Esophagus muscularis mucosa (tissue), 4 donors: ENCODE measurements around the gene KCNK17. TPM values are rescaled to one million over a fixed set of nuclear protein-coding genes. Genes with fewer than 3 reads are reported as not detected.

Source experiments
- DNase-seq: peaks from one replicate; pipeline ENCODE4 v3.0.0-alpha.2; 2017; ENCODE audit errors: extremely low spot score
- H3K27ac ChIP-seq, 4 donors: fragments of 200-600 bp; sonication (generic); replicated peaks in 1 of 4; 1 replicate in 3 of 4; 2 replicates in 1 of 4; pipeline ENCODE4 v1.5.1; 2016 to 2019; ENCODE audit warnings: mild to moderate bottlenecking in 1 of 4
- H3K27me3 ChIP-seq, 4 donors: fragments of 200-600 bp; sonication (generic); one replicate each; pipeline versions ENCODE4 v1.5.1 to v1.6.0; 2016 to 2019
- H3K36me3 ChIP-seq, 4 donors: fragments of 200-600 bp; sonication (generic); one replicate each; pipeline ENCODE4 v1.5.1; 2016 to 2019
- H3K4me1 ChIP-seq, 4 donors: fragments of 200-600 bp; sonication (generic); one replicate each; pipeline ENCODE4 v1.5.1; 2016 to 2019
- H3K4me3 ChIP-seq, 4 donors: fragments of 200-600 bp; sonication (generic); 1 replicate in 2 of 4; 2 replicates in 2 of 4; pipeline ENCODE4 v1.5.1; 2016 to 2019; ENCODE audit warnings: mild to moderate bottlenecking in 4 of 4, moderate library complexity in 1 of 4
- H3K9me3 ChIP-seq, 4 donors: fragments of 200-600 bp; sonication (generic); 1 replicate in 3 of 4; 2 replicates in 1 of 4; pipeline ENCODE4 v1.5.1; 2016 to 2019
- CTCF ChIP-seq, 3 experiments: fragments of 200-600 bp in 2 of 3; fragments of 450-650 bp in 1 of 3; sonication (generic) in 2 of 3; IDR thresholded peaks; one replicate each; pipeline ENCODE4 v1.5.1; 2017 to 2019; ENCODE audit warnings: antibody characterized with exemption in 3 of 3, mild to moderate bottlenecking in 2 of 3, moderate library complexity in 1 of 3
- EP300 ChIP-seq: sonication (generic); formaldehyde crosslinking; IDR thresholded peaks from one replicate; pipeline ENCODE4 v1.6.1; 2017; ENCODE audit warnings: antibody characterized with exemption
- POLR2A ChIP-seq: fragments of 450-650 bp; IDR thresholded peaks from one replicate; pipeline ENCODE4 v1.6.1; 2017; ENCODE audit warnings: antibody characterized with exemption, moderate library complexity, mild to moderate bottlenecking, low read depth
- POLR2AphosphoS5 ChIP-seq, 2 donors: sonication (generic); formaldehyde crosslinking; IDR thresholded peaks; one replicate each; pipeline ENCODE4 v1.6.1; 2017; ENCODE audit warnings: antibody characterized with exemption in 2 of 2
- WGBS: methylation state at CpG from one replicate; pipeline ENCODE4 v1.1.5; 2018; 5-methylcytosine and 5-hydroxymethylcytosine counted together
- intact Hi-C: fragments of 100-400 bp; cut with DNase I; formaldehyde crosslinking; loops from one replicate; pipeline ENCODE4 v1.15.1; 2023
- total RNA-seq, 4 donors: library from RNA; depleted of rRNA; stranded (reverse); fragments of >200 nt; gene quantifications; one replicate each; pipeline versions ENCODE4 v1.1.0 to v1.2.1, GENCODE V29; 2016

KCNK17 gene
- total RNA-seq, 4 donors from 2014 or later: 0.17 TPM; not detected in 3

GRCh38 chr6:39343396-39343870 lies 29.2 kb upstream of the KCNK17 start:
- no peak for DNase-seq
- no peak for TF ChIP-seq POLR2A
- TF ChIP-seq POLR2AphosphoS5 (IDR thresholded peaks at IDR 0.05): no peak
- no peak for TF ChIP-seq CTCF (IDR thresholded peaks at IDR 0.05)
- TF ChIP-seq EP300: no peak
- Histone ChIP-seq H3K36me3 (no peaks in the 10 kb centered on the region), H3K27me3 (no peaks in the 10 kb centered on the region), H3K27ac (no peak overlapping the region), H3K4me1 (peaks cover 10 to 35% (median 22%) of the 10 kb centered on the region in 4 donors), H3K9me3 (no peaks in the 10 kb centered on the region), H3K4me3 (no peak overlapping the region)
- 85% methylated on average over 8 of the region's 9 CpGs for WGBS
- intact Hi-C loops: loop anchor here (10.0 kb wide), 1 partner anchor 1681 kb away; no protein-coding TSS in a partner anchor

- Histone ChIP-seq H3K4me3 (no peak overlapping the region), H3K36me3 (no peaks in the 10 kb centered on the region), H3K4me1 (peaks cover 10 to 36% (median 22%) of the 10 kb centered on the region in 4 donors), H3K27ac (no peak overlapping the region), H3K9me3 (no peaks in the 10 kb centered on the region), H3K27me3 (no peaks in the 10 kb centered on the region)
- TF ChIP-seq CTCF (IDR thresholded peaks at IDR 0.05) (no peak), POLR2A (no peak), POLR2AphosphoS5 (IDR thresholded peaks at IDR 0.05) (no peak)
- intact Hi-C loops: loop anchor here (10.0 kb wide), 1 partner anchor 1682 kb away; no protein-coding TSS in a partner anchor
- 70% methylated on average over 14 of the region's 14 CpGs for WGBS
- no peak for DNase-seq
Observed at GRCh38 chr6:39342692-39343395, 28.6 kb upstream of the KCNK17 start.

- Histone ChIP-seq H3K4me1 (peaks cover 10 to 36% (median 22%) of the 10 kb centered on the region in 4 donors), H3K27me3 (no peaks in the 10 kb centered on the region), H3K27ac (no peak overlapping the region), H3K36me3 (no peaks in the 10 kb centered on the region), H3K9me3 (no peaks in the 10 kb centered on the region), H3K4me3 (no peak overlapping the region)
- TF ChIP-seq EP300: no peak
- TF ChIP-seq POLR2AphosphoS5 (IDR thresholded peaks at IDR 0.05): no peak
- no peak for TF ChIP-seq CTCF (IDR thresholded peaks at IDR 0.05)
- no peak for TF ChIP-seq POLR2A
- intact Hi-C loops: loop anchor here (10.0 kb wide), 1 partner anchor 1683 kb away; no protein-coding TSS in a partner anchor
- no peak for DNase-seq
- WGBS: 87% methylated on average over 5 of the region's 5 CpGs
Observed at GRCh38 chr6:39341937-39342336, 27.7 kb upstream of the KCNK17 start.

DNA sequence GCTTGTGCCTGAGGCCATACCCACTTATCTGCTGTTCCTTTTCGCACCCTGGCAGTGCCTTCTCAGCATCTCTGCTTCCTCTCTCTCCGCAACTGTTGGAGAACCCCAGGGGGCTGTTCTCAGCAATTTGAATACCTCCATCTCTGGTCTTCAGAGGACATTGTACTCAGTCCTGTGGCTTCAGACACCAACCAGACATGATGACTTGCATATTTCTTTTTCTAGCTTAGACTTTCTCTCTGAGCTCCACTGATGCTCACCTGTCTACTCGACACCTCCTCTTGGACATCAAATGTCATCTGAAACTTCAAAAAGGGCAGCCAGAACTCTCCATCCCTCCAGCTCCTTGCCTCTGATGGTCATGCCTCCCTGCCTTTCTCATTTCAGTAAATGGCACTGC lies 27.1 kb upstream of the KCNK17 start:
- Histone ChIP-seq H3K4me1 (peaks cover 10 to 36% (median 22%) of the 10 kb centered on the region in 4 donors), H3K36me3 (no peaks in the 10 kb centered on the region), H3K27ac (no peak overlapping the region), H3K27me3 (no peaks in the 10 kb centered on the region), H3K9me3 (no peaks in the 10 kb centered on the region), H3K4me3 (no peak overlapping the region)
- 81% methylated on average over 3 of the region's 3 CpGs for WGBS
- no peak for DNase-seq
- TF ChIP-seq CTCF (IDR thresholded peaks at IDR 0.05): no peak
- no peak for TF ChIP-seq POLR2A
- TF ChIP-seq EP300: no peak
- TF ChIP-seq POLR2AphosphoS5 (IDR thresholded peaks at IDR 0.05): no peak
- intact Hi-C loops: loop anchor here (10.0 kb wide), 1 partner anchor 1683 kb away; no protein-coding TSS in a partner anchor
